Fibroblast of lung (primary cell): ENCODE measurements around the gene DNAJC3. TPM values are rescaled to one million over a fixed set of nuclear protein-coding genes. Genes with fewer than 3 reads are reported as not detected.
"Not testable (repeated sequence)": the region's sequence is repeated elsewhere in the genome, so short reads cannot be mapped to it uniquely, and the experiment has no call there.

Source experiments
- DNase-seq, 2 donors: peaks; one replicate each; pipeline versions ENCODE4 v3.0.0 to v3.0.0-alpha.2; 2010; ENCODE audit warnings: low read depth in 2 of 2
- H2AFZ ChIP-seq: 2 replicates; pipeline ENCODE4 v1.5.1; 2012; ENCODE audit warnings: low read length, control low read depth, inconsistent platforms
- H3K27ac ChIP-seq: 2 replicates; pipeline ENCODE4 v1.5.1; 2011; ENCODE audit warnings: low read length, control low read depth; ENCODE audit not compliant: insufficient read depth
- H3K27me3 ChIP-seq: 2 replicates; pipeline ENCODE4 v1.5.1; 2011; ENCODE audit warnings: mild to moderate bottlenecking, low read length; ENCODE audit not compliant: control insufficient read depth, insufficient read depth
- H3K36me3 ChIP-seq: 2 replicates; pipeline ENCODE4 v1.5.1; 2011; ENCODE audit warnings: low read length; ENCODE audit not compliant: control insufficient read depth, insufficient read depth
- H3K4me1 ChIP-seq: 2 replicates; pipeline ENCODE4 v1.5.1; 2011; ENCODE audit warnings: low read length; ENCODE audit not compliant: control insufficient read depth, insufficient read depth; ENCODE audit errors: extremely low read depth
- H3K4me2 ChIP-seq: 2 replicates; pipeline ENCODE4 v1.5.1; 2011; ENCODE audit warnings: low read length, control low read depth; ENCODE audit not compliant: insufficient read depth; ENCODE audit errors: extremely low read depth
- H3K4me3 ChIP-seq, 4 experiments: fragments of 200-600 bp in 1 of 4; sonication (generic) in 1 of 4; replicated peaks in 1 of 4; 2 replicates each; pipeline ENCODE4 v1.5.1; 2011 to 2016; ENCODE audit warnings: low read length in 4 of 4, low read depth in 3 of 4, mild to moderate bottlenecking in 3 of 4, control low read depth in 2 of 4, inconsistent platforms in 1 of 4, mixed read lengths in 1 of 4; ENCODE audit not compliant: insufficient read depth in 1 of 4; ENCODE audit errors: control extremely low read depth in 1 of 4
- H3K79me2 ChIP-seq: 2 replicates; pipeline ENCODE4 v1.5.1; 2012; ENCODE audit warnings: mild to moderate bottlenecking, low read length, inconsistent platforms; ENCODE audit not compliant: control insufficient read depth, insufficient read depth
- H3K9ac ChIP-seq: 2 replicates; pipeline ENCODE4 v1.5.1; 2011; ENCODE audit warnings: mild to moderate bottlenecking, low read length, control low read depth; ENCODE audit not compliant: insufficient read depth
- H3K9me3 ChIP-seq: 2 replicates; pipeline ENCODE4 v1.5.1; 2012; ENCODE audit warnings: low read depth, low read length; ENCODE audit not compliant: control insufficient read depth, insufficient read depth
- H4K20me1 ChIP-seq: 2 replicates; pipeline ENCODE4 v1.5.1; 2011; ENCODE audit warnings: low read length; ENCODE audit not compliant: control insufficient read depth, insufficient read depth; ENCODE audit errors: extremely low read depth
- CTCF ChIP-seq, 2 donors: IDR thresholded peaks in 1 of 2; conservative IDR thresholded peaks in 1 of 2; 1 replicate in 1 of 2; 2 replicates in 1 of 2; pipeline ENCODE4 v1.5.1; 2011 to 2012; ENCODE audit warnings: low read length in 2 of 2, control low read depth in 1 of 2, inconsistent platforms in 1 of 2, low read depth in 1 of 2, mild to moderate bottlenecking in 1 of 2
- EZH2 ChIP-seq: IDR thresholded peaks from 2 replicates; pipeline ENCODE4 v1.5.1; 2012; ENCODE audit warnings: low read length, control low read depth, mild to moderate bottlenecking; ENCODE audit errors: missing control alignments
- polyA plus RNA-seq, 2 donors: library from polyadenylated mRNA; depleted of rRNA in 1 of 2; stranded (reverse) in 1 of 2; unstranded in 1 of 2; fragments of >200 nt; gene quantifications; 2 replicates each; pipeline ENCODE4 v1.2.1, GENCODE V29; 2011 to 2012; ENCODE audit warnings: missing spikeins in 1 of 2
- total RNA-seq: library from RNA; depleted of rRNA; stranded (reverse); fragments of >200 nt; gene quantifications from 2 replicates; pipeline ENCODE4 v1.2.1, GENCODE V29; 2014

The DNAJC3 gene
- total and polyA plus RNA-seq, 2 donors (not counting 1 experiment from before 2014, with no cell fraction given), result 37.6 to 55.5 TPM

GRCh38 chr13:95689582-95689926 is 12.6 kb downstream of the DNAJC3 start:
- Histone ChIP-seq H3K36me3 (no peaks in the 10 kb centered on the region), H3K27ac (no peak overlapping the region), H4K20me1 (peaks cover 3% of the 10 kb centered on the region), H3K4me2 (no peak overlapping the region), H2AFZ (no peak overlapping the region), H3K9me3 (no peaks in the 10 kb centered on the region), H3K4me3 (no peak overlapping the region), H3K27me3 (no peaks in the 10 kb centered on the region), H3K9ac (no peak overlapping the region), H3K79me2 (peaks cover 44% of the 10 kb centered on the region), H3K4me1 (no peaks in the 10 kb centered on the region)
- no peak for TF ChIP-seq EZH2
- TF ChIP-seq CTCF (conservative IDR thresholded peaks at IDR 0.05 in 1 of 2, IDR thresholded peaks at IDR 0.05 in 1 of 2; ENCODE audit: low read depth in 1 of 2, low read length in 2 of 2), result no peak
- no peak for DNase-seq

- not testable (repeated sequence) for H3K27ac ChIP-seq, DNase-seq, H3K9ac ChIP-seq, H2AFZ ChIP-seq, H4K20me1 ChIP-seq, H3K27me3 ChIP-seq, H3K4me1 ChIP-seq, H3K4me3 ChIP-seq, H3K9me3 ChIP-seq, H3K4me2 ChIP-seq, H3K36me3 ChIP-seq
- peaks cover 33% of the 10 kb centered on the region for H3K79me2 ChIP-seq
Measured at GRCh38 chr13:95690986-95691385, 14.0 kb downstream of the DNAJC3 start.

DNA sequence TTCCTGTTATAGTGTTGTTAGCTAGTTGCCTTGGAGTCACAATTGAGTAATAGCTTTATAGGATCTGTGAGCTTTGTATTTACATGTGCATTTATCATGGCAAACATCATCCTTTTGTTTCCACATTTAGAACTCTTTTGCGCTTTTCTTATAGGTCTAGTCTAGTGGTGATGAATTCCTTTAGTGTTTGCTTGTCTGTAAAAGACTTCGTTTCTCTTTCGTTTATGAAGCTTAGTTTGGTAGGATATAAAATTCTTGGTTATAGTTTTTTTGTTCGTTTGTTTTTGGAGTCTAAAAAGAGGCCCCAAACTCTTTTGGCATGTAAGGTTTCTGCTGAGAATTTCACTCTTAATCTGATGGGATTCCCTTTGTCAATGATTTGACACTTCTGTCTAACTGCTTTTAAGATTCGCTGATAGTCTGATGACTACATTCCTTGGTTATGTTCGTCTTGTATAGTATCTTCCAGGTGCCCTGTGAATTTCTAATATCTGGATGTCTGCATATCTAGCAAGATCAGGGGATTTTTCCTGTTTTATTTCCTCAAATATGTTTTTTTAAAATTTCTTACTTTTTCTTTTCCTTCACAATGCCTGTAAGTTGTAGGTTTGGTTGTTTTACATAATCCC is 20.2 kb downstream of the DNAJC3 start:
- Histone ChIP-seq H4K20me1 (no peaks in the 10 kb centered on the region), H2AFZ (no peak overlapping the region), H3K27ac (no peak overlapping the region), H3K4me2 (no peak overlapping the region), H3K79me2 (peaks cover 26% of the 10 kb centered on the region), H3K36me3 (no peaks in the 10 kb centered on the region), H3K27me3 (no peaks in the 10 kb centered on the region), H3K4me3 (no peak overlapping the region), H3K9me3 (no peaks in the 10 kb centered on the region), H3K4me1 (no peaks in the 10 kb centered on the region), H3K9ac (no peak overlapping the region)
- no peak for TF ChIP-seq EZH2
- no peak for TF ChIP-seq CTCF (conservative IDR thresholded peaks at IDR 0.05 in 1 of 2, IDR thresholded peaks at IDR 0.05 in 1 of 2; ENCODE audit: low read depth in 1 of 2, low read length in 2 of 2)
- no peak for DNase-seq
